HepG2 (cell line): Measurements from ENCODE around the gene FBXO7. TPM values are rescaled to one million over a fixed set of nuclear protein-coding genes. Genes with fewer than 3 reads are reported as not detected.

Source experiments
- AGO1 ChIP-seq: fragments of 200-400 bp; formaldehyde crosslinking; IDR thresholded peaks from 2 replicates; pipeline ENCODE4 v1.6.1; 2017; ENCODE audit warnings: mild to moderate bottlenecking, low read depth, low read length, moderate library complexity; ENCODE audit not compliant: poor library complexity, severe bottlenecking
- CEBPG ChIP-seq: IDR thresholded peaks from 2 replicates; pipeline ENCODE4 v1.6.1; 2016
- ETV6 ChIP-seq: sonication (generic); formaldehyde crosslinking; conservative IDR thresholded peaks from 2 replicates; pipeline ENCODE4 v1.4.0; 2020; ENCODE audit warnings: missing genetic modification reagents
- HNRNPUL1 ChIP-seq: fragments of 200-400 bp; formaldehyde crosslinking; IDR thresholded peaks from 2 replicates; pipeline ENCODE4 v1.6.1; 2017; ENCODE audit warnings: low read depth, mild to moderate bottlenecking, low read length, moderate library complexity
- ONECUT2 ChIP-seq: sonication (generic); formaldehyde crosslinking; IDR thresholded peaks from 2 replicates; pipeline ENCODE4 v1.4.0; 2020; ENCODE audit warnings: missing genetic modification reagents
- PRPF4 ChIP-seq: fragments of 200-400 bp; formaldehyde crosslinking; IDR thresholded peaks from 2 replicates; pipeline ENCODE4 v1.6.1; 2016; ENCODE audit warnings: low read length, low read depth; ENCODE audit not compliant: poor library complexity, severe bottlenecking
- RFXAP ChIP-seq: sonication (generic); formaldehyde crosslinking; IDR thresholded peaks from 2 replicates; pipeline ENCODE4 v1.4.0; 2020; ENCODE audit warnings: missing genetic modification reagents, borderline replicate concordance
- SMAD1 ChIP-seq: sonication (generic); formaldehyde crosslinking; IDR thresholded peaks from 2 replicates; pipeline ENCODE4 v1.4.0; 2020; ENCODE audit warnings: missing genetic modification reagents, low read depth, mild to moderate bottlenecking, borderline replicate concordance
- TCF12 ChIP-seq, 2 experiments: fragments of 450-650 bp in 1 of 2; sonication (generic) in 1 of 2; formaldehyde crosslinking in 1 of 2; IDR thresholded peaks; 2 replicates each; pipeline versions ENCODE4 v1.6.1 to v1.8.0; 2017 to 2022; ENCODE audit warnings: antibody characterized with exemption in 1 of 2, mild to moderate bottlenecking in 1 of 2, missing genetic modification reagents in 1 of 2, moderate library complexity in 1 of 2
- ZFX ChIP-seq: sonication (generic); formaldehyde crosslinking; IDR thresholded peaks from 2 replicates; pipeline ENCODE4 v1.4.0; 2020; ENCODE audit warnings: mild to moderate bottlenecking, low read depth, missing genetic modification reagents, moderate library complexity
- ZNF10 ChIP-seq: sonication (generic); formaldehyde crosslinking; IDR thresholded peaks from 2 replicates; pipeline ENCODE4 v1.4.0; 2020; ENCODE audit warnings: mild to moderate bottlenecking, low read depth, missing genetic modification reagents, borderline replicate concordance
- ZNF136 ChIP-seq: sonication (generic); formaldehyde crosslinking; IDR thresholded peaks from 2 replicates; pipeline ENCODE4 v1.8.1; 2022; ENCODE audit warnings: low read depth, mild to moderate bottlenecking, moderate library complexity, missing genetic modification reagents
- ZNF17 ChIP-seq: sonication (generic); formaldehyde crosslinking; IDR thresholded peaks from 2 replicates; pipeline ENCODE4 v1.5.0; 2020; ENCODE audit warnings: mild to moderate bottlenecking, missing genetic modification reagents
- ZNF24 ChIP-seq: fragments of 450-650 bp; IDR thresholded peaks from 2 replicates; pipeline ENCODE4 v1.6.1; 2017; ENCODE audit warnings: antibody characterized with exemption, mild to moderate bottlenecking
- ZNF33A ChIP-seq: sonication (generic); formaldehyde crosslinking; IDR thresholded peaks from 2 replicates; pipeline ENCODE4 v1.5.1; 2020; ENCODE audit warnings: missing genetic modification reagents, mild to moderate bottlenecking, moderate library complexity, borderline replicate concordance
- ZNF552 ChIP-seq: sonication (generic); formaldehyde crosslinking; IDR thresholded peaks from 2 replicates; pipeline ENCODE4 v1.9.0; 2022; ENCODE audit warnings: missing genetic modification reagents, mild to moderate bottlenecking, borderline replicate concordance
- ZNF558 ChIP-seq: sonication (generic); formaldehyde crosslinking; IDR thresholded peaks from 2 replicates; pipeline ENCODE4 v1.9.0; 2022; ENCODE audit warnings: mild to moderate bottlenecking, missing genetic modification reagents, borderline replicate concordance
- ZNF605 ChIP-seq: sonication (generic); formaldehyde crosslinking; IDR thresholded peaks from 2 replicates; pipeline ENCODE4 v1.8.0; 2022; ENCODE audit warnings: mild to moderate bottlenecking, missing genetic modification reagents
- ZNF7 ChIP-seq: IDR thresholded peaks from 2 replicates; pipeline ENCODE4 v1.6.1; 2016; ENCODE audit warnings: missing biosample characterization, missing genetic modification reagents
- ZNF703 ChIP-seq: sonication (generic); formaldehyde crosslinking; IDR thresholded peaks from 2 replicates; pipeline ENCODE4 v1.5.1; 2020; ENCODE audit warnings: missing genetic modification reagents, mild to moderate bottlenecking, moderate library complexity, borderline replicate concordance
- ZNF709 ChIP-seq: sonication (generic); formaldehyde crosslinking; IDR thresholded peaks from 2 replicates; pipeline ENCODE4 v1.5.0; 2020; ENCODE audit warnings: mild to moderate bottlenecking, missing genetic modification reagents
- polyA plus RNA-seq, 8 experiments: library from polyadenylated mRNA; depleted of rRNA in 3 of 8; stranded (reverse) in 7 of 8; unstranded in 1 of 8; fragments of >200 nt; fragmentation: Illumina TruSeq in 4 of 8; extraction: Trizol in 4 of 8; gene quantifications; 2 replicates each; pipeline versions ENCODE4 v1.2.1 to v1.2.3, GENCODE V29; 2011 to 2016; ENCODE audit warnings: low read depth in 4 of 8, missing spikeins in 1 of 8, mixed read lengths in 1 of 8; ENCODE audit not compliant: insufficient read depth in 1 of 8
- total RNA-seq, 5 experiments: library from RNA; depleted of rRNA; stranded (reverse); fragments of >200 nt; fragmentation: Illumina TruSeq; extraction: Trizol; gene quantifications; 2 replicates each; pipeline ENCODE4 v1.2.3, GENCODE V29; 2016; ENCODE audit warnings: low read depth in 1 of 5
- TF ChIP-seq, protein P1 (sequence below): conservative IDR thresholded peaks from 2 replicates; pipeline ENCODE4 v1.6.1; 2018; ENCODE audit warnings: missing genetic modification reagents
- TF ChIP-seq, protein P2 (sequence below): sonication (generic); formaldehyde crosslinking; IDR thresholded peaks from 2 replicates; pipeline ENCODE4 v1.8.1; 2023; ENCODE audit warnings: mild to moderate bottlenecking, moderate library complexity, missing genetic modification reagents
- TF ChIP-seq, protein P3 (sequence below): sonication (generic); formaldehyde crosslinking; IDR thresholded peaks from 2 replicates; pipeline ENCODE4 v1.4.0; 2020; ENCODE audit warnings: mild to moderate bottlenecking, missing genetic modification reagents
- TF ChIP-seq, protein P4 (sequence below): sonication (generic); formaldehyde crosslinking; IDR thresholded peaks from 2 replicates; pipeline ENCODE4 v1.4.0; 2020; ENCODE audit warnings: missing genetic modification reagents

Gene FBXO7
- total and polyA plus RNA-seq, 2 of the 13 experiments (the other 11 are each of a cell fraction or from before 2014, with no cell fraction given) = 105 to 172 TPM

DNA sequence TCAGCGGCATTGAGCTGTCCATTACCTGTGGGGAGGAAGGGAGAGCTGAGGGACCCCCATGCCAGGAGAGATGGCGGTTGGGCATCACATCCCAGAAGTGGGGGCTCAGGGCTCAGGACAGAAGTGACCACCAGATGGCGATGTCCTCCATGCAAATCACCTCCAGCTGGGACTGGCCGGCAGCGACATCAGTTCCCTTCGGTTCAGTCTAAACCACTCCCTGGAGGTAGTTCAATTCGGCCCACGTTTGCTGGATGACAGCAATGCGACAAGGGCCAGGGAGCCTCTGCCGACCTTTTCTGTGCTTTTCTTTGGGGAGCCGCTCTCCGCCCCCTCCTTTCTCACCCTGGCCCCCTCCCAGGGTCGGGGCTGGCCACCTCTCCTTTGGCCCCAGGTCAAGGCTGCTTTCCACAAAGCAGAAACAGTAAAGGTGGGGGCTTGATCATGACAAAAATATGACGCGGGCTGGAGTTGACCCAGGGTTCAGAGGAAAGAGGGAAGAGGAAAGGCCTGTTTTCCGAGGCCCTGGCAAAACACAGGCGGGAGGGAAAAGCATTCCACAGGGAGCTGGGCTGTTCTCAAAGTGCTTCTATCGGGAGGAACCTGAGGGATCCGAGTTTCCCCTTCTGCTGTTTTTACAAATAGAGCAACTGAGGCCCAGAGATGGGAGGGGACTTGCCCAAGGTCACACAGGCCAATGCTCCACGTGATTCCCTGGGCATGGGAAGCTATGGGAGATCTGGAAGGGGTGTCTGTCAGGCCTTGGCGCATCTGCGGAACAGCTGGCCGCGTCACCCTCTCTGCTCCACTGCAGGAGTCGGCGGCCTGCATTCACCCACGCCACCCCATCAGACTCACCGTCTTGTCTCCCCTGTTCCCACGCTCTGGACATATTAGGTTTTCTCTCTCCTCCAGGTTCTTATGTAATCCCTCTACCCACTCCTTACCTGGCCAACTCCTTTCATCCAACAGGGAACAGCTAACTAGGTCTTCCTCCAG is 54.7 kb downstream of the FBXO7 start (continued):
- TF ChIP-seq ZNF136 (CRISPR knock-in tag) (0 out of 2 replicates have a peak, but pooled peaks have one; percentile 35), HNRNPUL1 (no peak), PRPF4 (no peak), ZNF552 (CRISPR knock-in tag) (no peak), ZFX (peak; percentile 72; the same call in 1 of the 2 replicates), AGO1 (no peak), ZNF703 (CRISPR knock-in tag) (no peak), SMAD1 (CRISPR knock-in tag) (no peak), ZNF558 (no peak), ZNF24 (no peak), RFXAP (CRISPR knock-in tag) (peak; percentile 72; the same call in 1 of the 2 replicates), ZNF33A (CRISPR knock-in tag) (no peak), ZNF7 (CRISPR knock-in tag) (no peak), CEBPG (CRISPR knock-in tag) (no peak), ETV6 (CRISPR knock-in tag) (no peak), TCF12 (IDR thresholded peaks at IDR 0.05) (no peak), TCF12 (CRISPR knock-in tag; IDR thresholded peaks at IDR 0.05) (no peak), ZNF10 (no peak), ONECUT2 (CRISPR knock-in tag) (no peak), ZNF17 (CRISPR knock-in tag) (no peak), ZNF709 (CRISPR knock-in tag) (no peak), ZNF605 (CRISPR knock-in tag) (no peak)
- TF ChIP-seq, protein P1, sequence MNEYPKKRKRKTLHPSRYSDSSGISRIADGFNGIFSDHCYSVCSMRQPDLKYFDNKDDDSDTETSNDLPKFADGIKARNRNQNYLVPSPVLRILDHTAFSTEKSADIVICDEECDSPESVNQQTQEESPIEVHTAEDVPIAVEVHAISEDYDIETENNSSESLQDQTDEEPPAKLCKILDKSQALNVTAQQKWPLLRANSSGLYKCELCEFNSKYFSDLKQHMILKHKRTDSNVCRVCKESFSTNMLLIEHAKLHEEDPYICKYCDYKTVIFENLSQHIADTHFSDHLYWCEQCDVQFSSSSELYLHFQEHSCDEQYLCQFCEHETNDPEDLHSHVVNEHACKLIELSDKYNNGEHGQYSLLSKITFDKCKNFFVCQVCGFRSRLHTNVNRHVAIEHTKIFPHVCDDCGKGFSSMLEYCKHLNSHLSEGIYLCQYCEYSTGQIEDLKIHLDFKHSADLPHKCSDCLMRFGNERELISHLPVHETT (CRISPR knock-in tag) = no peak
- TF ChIP-seq, protein P2, sequence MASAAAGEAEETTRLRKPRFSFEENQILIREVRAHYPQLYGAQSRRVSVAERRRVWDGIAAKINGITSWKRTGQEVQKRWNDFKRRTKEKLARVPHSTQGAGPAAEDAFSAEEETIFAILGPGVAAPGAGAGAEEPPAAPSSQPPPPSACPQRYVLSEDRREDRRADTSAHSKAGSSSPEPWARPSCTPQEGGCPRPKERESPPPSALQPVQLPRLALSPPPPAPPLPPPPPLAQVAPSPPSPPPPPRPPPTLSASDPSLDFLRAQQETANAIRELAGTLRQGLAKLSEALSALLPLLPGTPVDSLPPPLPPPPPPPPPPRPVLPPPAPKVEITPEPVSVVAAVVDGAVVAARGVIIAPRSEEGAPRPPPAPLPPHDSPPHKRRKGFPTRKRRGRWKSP (CRISPR knock-in tag) = 0 out of 2 replicates have a peak, but pooled peaks have one; percentile 29
- TF ChIP-seq, protein P3, sequence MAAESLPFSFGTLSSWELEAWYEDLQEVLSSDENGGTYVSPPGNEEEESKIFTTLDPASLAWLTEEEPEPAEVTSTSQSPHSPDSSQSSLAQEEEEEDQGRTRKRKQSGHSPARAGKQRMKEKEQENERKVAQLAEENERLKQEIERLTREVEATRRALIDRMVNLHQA = no peak
- TF ChIP-seq, protein P4, sequence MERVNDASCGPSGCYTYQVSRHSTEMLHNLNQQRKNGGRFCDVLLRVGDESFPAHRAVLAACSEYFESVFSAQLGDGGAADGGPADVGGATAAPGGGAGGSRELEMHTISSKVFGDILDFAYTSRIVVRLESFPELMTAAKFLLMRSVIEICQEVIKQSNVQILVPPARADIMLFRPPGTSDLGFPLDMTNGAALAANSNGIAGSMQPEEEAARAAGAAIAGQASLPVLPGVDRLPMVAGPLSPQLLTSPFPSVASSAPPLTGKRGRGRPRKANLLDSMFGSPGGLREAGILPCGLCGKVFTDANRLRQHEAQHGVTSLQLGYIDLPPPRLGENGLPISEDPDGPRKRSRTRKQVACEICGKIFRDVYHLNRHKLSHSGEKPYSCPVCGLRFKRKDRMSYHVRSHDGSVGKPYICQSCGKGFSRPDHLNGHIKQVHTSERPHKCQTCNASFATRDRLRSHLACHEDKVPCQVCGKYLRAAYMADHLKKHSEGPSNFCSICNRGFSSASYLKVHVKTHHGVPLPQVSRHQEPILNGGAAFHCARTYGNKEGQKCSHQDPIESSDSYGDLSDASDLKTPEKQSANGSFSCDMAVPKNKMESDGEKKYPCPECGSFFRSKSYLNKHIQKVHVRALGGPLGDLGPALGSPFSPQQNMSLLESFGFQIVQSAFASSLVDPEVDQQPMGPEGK = peak; percentile 92
